Memory B cell (primary cell): Measurements from ENCODE around the gene KCTD21.

Experiments
- ATAC-seq: fragments of 150-1000 bp; cut with Tn5 transposase; 2 replicates; pipeline ENCODE4 v1.10.0; 2021; ENCODE audit warnings: low read depth, mild to moderate bottlenecking, moderate library complexity
- DNase-seq, 2 donors: peaks; one replicate each; pipeline ENCODE4 v3.0.0; 2022; ENCODE audit warnings: low spot score in 2 of 2
- H3K27ac Mint-ChIP-seq: one replicate; pipeline ENCODE4 v1.8.0; 2022; ENCODE audit warnings: mild to moderate bottlenecking, moderate library complexity, mixed read lengths
- H3K27me3 Mint-ChIP-seq: one replicate; pipeline ENCODE4 v1.8.0; 2022; ENCODE audit warnings: mixed read lengths
- H3K36me3 Mint-ChIP-seq: one replicate; pipeline ENCODE4 v1.8.0; 2022; ENCODE audit warnings: mild to moderate bottlenecking, mixed read lengths
- H3K4me1 Mint-ChIP-seq: one replicate; pipeline ENCODE4 v1.8.0; 2022; ENCODE audit warnings: mixed read lengths
- H3K4me3 Mint-ChIP-seq: one replicate; pipeline ENCODE4 v1.8.0; 2022; ENCODE audit warnings: mild to moderate bottlenecking, moderate library complexity, mixed read lengths
- H3K9me3 Mint-ChIP-seq: one replicate; pipeline ENCODE4 v1.8.0; 2022; ENCODE audit warnings: mixed read lengths

KCTD21 gene

DNA sequence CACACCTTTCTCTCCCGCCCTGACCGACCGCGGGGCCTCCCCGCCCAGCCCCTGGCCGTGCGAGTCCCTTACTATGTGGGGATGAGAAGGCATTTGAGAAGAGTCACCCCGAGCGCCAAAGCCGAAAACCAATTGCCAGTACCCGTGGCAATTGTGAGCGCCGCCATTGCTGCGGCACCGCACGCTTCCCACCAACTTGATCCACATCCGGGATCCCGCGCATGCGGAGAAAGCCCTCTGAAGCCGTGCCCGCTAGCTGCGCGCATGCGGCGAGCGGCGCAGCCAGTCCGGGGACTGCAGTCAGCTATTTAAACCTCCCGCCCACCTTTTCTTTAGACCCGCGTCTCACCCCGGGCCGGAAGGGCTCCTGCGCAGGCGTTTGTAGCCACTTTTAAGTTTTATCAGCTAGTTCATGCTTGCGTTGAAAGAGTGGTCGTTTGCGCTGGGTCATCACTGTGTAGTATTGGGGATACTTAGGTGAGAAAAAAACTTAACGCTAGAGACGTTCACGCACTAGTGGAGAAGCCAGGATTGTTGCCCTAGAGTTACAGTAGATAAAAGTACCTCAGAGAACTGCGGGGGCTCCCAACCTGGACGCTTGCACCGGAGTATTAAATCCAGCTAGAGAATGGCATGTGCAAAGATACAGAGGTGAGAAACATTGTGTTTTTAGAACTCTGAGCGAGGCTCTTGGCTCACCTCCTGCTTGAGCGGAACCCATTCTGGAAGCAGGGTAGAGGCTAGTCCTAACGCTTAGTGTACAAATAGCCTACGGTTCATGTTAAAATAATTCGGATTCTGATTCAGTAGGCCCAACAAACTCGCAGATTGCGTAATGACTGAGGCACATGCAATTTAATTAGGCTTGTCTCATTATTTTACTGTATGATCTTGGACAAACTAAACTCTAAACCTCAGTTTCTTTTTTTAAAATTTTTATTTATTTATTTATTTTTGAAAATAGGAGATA, 48.7 kb downstream of the KCTD21 start, which contains the start of gene ALG8:
Gene ALG8, minus strand, starts transcription at position 205 of the 970 bp plus-strand sequence. Its CDS starts 38 bp downstream, at position 167.
- ATAC-seq (peak; percentile 94), DNase-seq (peak; percentile 94)
- Mint-ChIP-seq H3K27ac (peak within 1 kb of the TSS; percentile 90), H3K4me3 (peak within 1 kb of the TSS; percentile 93), H3K27me3 (no peaks in the 10 kb centered on the region), H3K4me1 (peaks cover 25% of the 10 kb centered on the region), H3K9me3 (peaks cover 5% of the 10 kb centered on the region), H3K36me3 (peaks cover 5% of the 10 kb centered on the region)

DNA sequence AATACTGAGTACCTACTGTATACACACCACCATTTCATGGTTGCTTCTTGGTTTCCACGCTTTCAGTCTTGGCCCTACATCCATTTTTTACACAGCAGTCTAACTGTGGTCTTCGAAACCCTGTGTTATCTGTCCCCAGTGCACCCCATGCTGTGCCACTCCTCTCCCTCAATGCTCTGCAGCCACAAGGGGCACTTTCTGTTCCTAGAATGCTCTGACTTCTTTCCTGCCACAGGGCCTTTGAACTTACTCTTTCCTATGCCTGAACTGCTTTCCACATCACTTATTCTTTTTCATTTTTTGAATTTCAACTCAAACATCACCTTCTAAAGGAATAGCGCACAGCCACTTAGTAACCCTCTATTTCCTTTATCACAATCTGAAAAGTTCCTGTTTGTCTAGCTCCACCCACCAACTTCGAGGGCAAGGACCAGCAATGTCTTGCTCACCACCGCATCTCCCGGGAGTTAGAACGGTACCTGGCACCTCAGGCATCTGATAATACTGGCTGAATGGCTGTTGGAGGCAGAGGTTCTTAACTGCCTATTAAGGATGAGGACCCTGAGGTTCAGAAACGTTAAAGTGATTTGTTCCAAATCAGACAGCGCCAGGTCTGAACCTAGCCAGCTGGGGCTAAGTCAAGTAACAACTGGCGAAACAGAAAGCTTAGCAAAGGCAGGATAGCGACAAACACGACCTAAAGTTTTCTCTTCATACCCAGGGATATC, 49.6 kb downstream of the KCTD21 start:
- peak overlapping the region; percentile 90 for H3K27ac Mint-ChIP-seq
- peak; percentile 41 for ATAC-seq
- H3K27me3 Mint-ChIP-seq, result no peaks in the 10 kb centered on the region
- peaks cover 1% of the 10 kb centered on the region for H3K9me3 Mint-ChIP-seq
- peak overlapping the region; percentile 93 for H3K4me3 Mint-ChIP-seq
- H3K36me3 Mint-ChIP-seq, result peaks cover 6% of the 10 kb centered on the region
- H3K4me1 Mint-ChIP-seq, result peaks cover 23% of the 10 kb centered on the region
- DNase-seq, result peak in 1 of 2 donors; percentile 1

DNA sequence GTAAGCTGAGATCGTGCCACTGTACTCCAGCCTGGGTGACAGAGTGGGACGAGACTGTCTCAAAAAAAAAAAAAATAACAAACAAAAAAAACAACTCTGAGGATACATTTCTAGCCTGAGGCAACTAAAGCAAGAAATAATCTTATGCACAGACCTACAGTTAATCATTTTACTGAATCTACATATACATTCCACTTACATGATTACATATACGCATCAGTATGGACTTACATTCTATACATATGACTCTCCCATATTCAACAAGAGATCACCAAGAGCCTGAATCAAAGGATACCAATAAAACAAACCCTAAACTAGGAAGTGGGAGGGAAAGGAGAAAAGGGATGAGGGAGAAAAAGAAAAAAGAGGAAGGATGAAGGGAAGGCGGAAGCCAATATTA, 50.1 kb downstream of the KCTD21 start:
- peak overlapping the region; percentile 90 for H3K27ac Mint-ChIP-seq
- H3K27me3 Mint-ChIP-seq, result no peaks in the 10 kb centered on the region
- no peak for DNase-seq
- H3K9me3 Mint-ChIP-seq, result no peaks in the 10 kb centered on the region
- peaks cover 6% of the 10 kb centered on the region for H3K36me3 Mint-ChIP-seq
- peak overlapping the region; percentile 93 for H3K4me3 Mint-ChIP-seq
- H3K4me1 Mint-ChIP-seq, result peaks cover 20% of the 10 kb centered on the region
- ATAC-seq, result no peak

- Mint-ChIP-seq H3K4me3 (no peak overlapping the region), H3K4me1 (peaks cover 13% of the 10 kb centered on the region), H3K36me3 (peaks cover 6% of the 10 kb centered on the region), H3K9me3 (no peaks in the 10 kb centered on the region), H3K27me3 (no peaks in the 10 kb centered on the region), H3K27ac (no peak overlapping the region)
- no peak for ATAC-seq
- no peak for DNase-seq
Measured at GRCh38 chr11:78132475-78132874, 56.0 kb downstream of the KCTD21 start.

- Mint-ChIP-seq H3K36me3 (peaks cover 3% of the 10 kb centered on the region), H3K27me3 (no peaks in the 10 kb centered on the region), H3K4me3 (no peak overlapping the region), H3K4me1 (peaks cover 13% of the 10 kb centered on the region), H3K27ac (no peak overlapping the region), H3K9me3 (no peaks in the 10 kb centered on the region)
- DNase-seq, result no peak
- ATAC-seq, result no peak
Measured at GRCh38 chr11:78131956-78132355, 56.5 kb downstream of the KCTD21 start.

DNA sequence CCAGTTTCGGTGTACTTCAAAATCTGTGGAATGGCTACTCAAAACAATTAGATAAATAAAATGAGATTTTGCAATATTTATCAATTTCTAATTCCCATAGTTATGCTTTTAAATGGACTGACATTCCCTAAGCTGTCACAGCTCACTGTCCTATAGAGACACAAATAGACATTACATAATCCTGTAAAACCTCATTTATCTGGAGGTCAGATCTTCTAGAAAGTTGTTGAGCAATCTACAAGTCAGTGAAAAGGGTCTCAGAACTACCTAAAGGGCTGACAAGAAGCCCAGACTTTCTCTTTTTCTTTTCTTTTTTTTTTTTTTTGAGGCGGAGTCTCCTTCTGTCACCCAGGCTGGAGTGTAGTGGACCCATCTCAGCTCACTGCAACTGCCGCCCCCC, 61.0 kb downstream of the KCTD21 start:
- H3K36me3 Mint-ChIP-seq, result peaks cover 7% of the 10 kb centered on the region
- H3K27ac Mint-ChIP-seq, result no peak overlapping the region
- peaks cover 9% of the 10 kb centered on the region for H3K4me1 Mint-ChIP-seq
- ATAC-seq (no peak), DNase-seq (no peak)
- no peaks in the 10 kb centered on the region for H3K9me3 Mint-ChIP-seq
- no peaks in the 10 kb centered on the region for H3K27me3 Mint-ChIP-seq
- no peak overlapping the region for H3K4me3 Mint-ChIP-seq
